SU-DHL-6 (cell line): Measurements from ENCODE around the gene PLEKHA7.

Source experiments
- CTCF ChIP-seq: fragments of 200-600 bp; sonication (generic); IDR thresholded peaks from one replicate; pipeline ENCODE4 v1.5.1; 2017; ENCODE audit warnings: antibody characterized with exemption, mild to moderate bottlenecking, low read length, moderate library complexity; ENCODE audit not compliant: insufficient read depth, poor library complexity, severe bottlenecking
- EZH2phosphoT487 ChIP-seq: fragments of 200-600 bp; sonication (generic), shearing (Covaris generic); conservative IDR thresholded peaks from 2 replicates; pipeline ENCODE4 v1.6.1; 2018; ENCODE audit warnings: mild to moderate bottlenecking, antibody characterized with exemption, low read length, moderate library complexity, mixed read lengths

GRCh38 chr11:16771350-16772140, 242.7 kb downstream of the PLEKHA7 start:
- TF ChIP-seq CTCF (no peak), EZH2phosphoT487 (no peak)
